Activated CD8-positive, alpha-beta T cell treated with anti-CD3 and anti-CD28 coated beads for 36 hours (primary cell): ENCODE results near the gene C19orf53. TPM values are rescaled to one million over a fixed set of nuclear protein-coding genes. Genes with fewer than 3 reads are reported as not detected.
A peak's percentile ranks its signal among the peaks of the same experiment; 100 is the strongest.

Source experiments
- ATAC-seq: fragments of 200-7000 bp; cut with Tn5 transposase; one replicate; pipeline ENCODE4 v1.10.0; 2021; ENCODE audit warnings: mild to moderate bottlenecking, moderate library complexity
- CTCF ChIA-PET: fragments of 350-600 bp; sonication (Branson Sonifier 250); formaldehyde crosslinking; loops from one replicate; lab custom pipeline; 2021; ENCODE audit warnings: antibody characterized with exemption; lab: Charles Lee
- POLR2A ChIA-PET: fragments of 350-600 bp; sonication (Branson Sonifier 250); formaldehyde crosslinking; loops from one replicate; lab custom pipeline; 2021; ENCODE audit warnings: antibody characterized with exemption; lab: Charles Lee
- DNase-seq: peaks from one replicate; pipeline ENCODE4 v3.0.0-alpha.2; 2020
- H3K27ac Mint-ChIP-seq: one replicate; pipeline ENCODE4 v1.8.0; 2021; ENCODE audit warnings: mild to moderate bottlenecking, mixed read lengths
- H3K27me3 Mint-ChIP-seq: one replicate; pipeline ENCODE4 v1.8.0; 2021; ENCODE audit warnings: mixed read lengths
- H3K36me3 Mint-ChIP-seq: one replicate; pipeline ENCODE4 v1.8.0; 2021; ENCODE audit warnings: low read depth, mixed read lengths
- H3K4me1 Mint-ChIP-seq: one replicate; pipeline ENCODE4 v1.8.0; 2021; ENCODE audit warnings: low read depth, mixed read lengths
- H3K4me3 Mint-ChIP-seq: one replicate; pipeline ENCODE4 v1.8.0; 2021; ENCODE audit warnings: mild to moderate bottlenecking, moderate library complexity, mixed read lengths
- H3K9me3 Mint-ChIP-seq: one replicate; pipeline ENCODE4 v1.8.0; 2021; ENCODE audit warnings: mixed read lengths
- CTCF ChIP-seq: fragments of 200-600 bp; IDR thresholded peaks from one replicate; pipeline ENCODE4 v1.8.0; 2022; ENCODE audit warnings: antibody characterized with exemption, mild to moderate bottlenecking
- intact Hi-C: fragments of 100-400 bp; cut with micrococcal nuclease; formaldehyde crosslinking; loops from one replicate; pipeline ENCODE4 v1.10.0; 2022
- total RNA-seq, 2 experiments: library from RNA; stranded (reverse); gene quantifications; one replicate each; pipeline ENCODE4 v1.2.3, GENCODE V29; 2021

Gene C19orf53
- total RNA-seq, 2 experiments from 2014 or later = 120 to 128 TPM

- no peak for TF ChIP-seq CTCF
- Mint-ChIP-seq H3K4me3 (no peak overlapping the region), H3K27ac (no peak overlapping the region), H3K27me3 (no peaks in the 10 kb centered on the region), H3K4me1 (peaks cover 2% of the 10 kb centered on the region), H3K9me3 (no peaks in the 10 kb centered on the region), H3K36me3 (peaks cover 11% of the 10 kb centered on the region)
- DNase-seq (no peak), ATAC-seq (no peak)
- ChIA-PET CTCF (interaction anchor here (0.7 to 0.8 kb wide), 2 partner anchors 13 to 33 kb away, joined by 3 to 4 read pairs; no protein-coding TSS in a partner anchor), POLR2A (interaction anchor here (1.0 kb wide), 1 partner anchor 15 kb away, joined by 3 read pairs; no protein-coding TSS in a partner anchor)
- intact Hi-C loops = no loop called here
Observed at GRCh38 chr19:13821292-13821691, 47.0 kb downstream of the C19orf53 start.

GRCh38 chr19:13823256-13823655 is 49.0 kb downstream of the C19orf53 start:
- CTCF ChIA-PET = no interaction called here
- H3K9me3 Mint-ChIP-seq = no peaks in the 10 kb centered on the region
- intact Hi-C loops = no loop called here

GRCh38 chr19:13823901-13824300 is 49.6 kb downstream of the C19orf53 start:
- Mint-ChIP-seq H3K4me3 (no peak overlapping the region), H3K9me3 (no peaks in the 10 kb centered on the region), H3K27ac (no peak overlapping the region), H3K36me3 (peaks cover 6% of the 10 kb centered on the region), H3K4me1 (peaks cover 2% of the 10 kb centered on the region), H3K27me3 (no peaks in the 10 kb centered on the region)
- ChIA-PET POLR2A (no interaction called here), CTCF (no interaction called here)
- intact Hi-C loops = no loop called here
- DNase-seq (no peak), ATAC-seq (no peak)
- no peak for TF ChIP-seq CTCF

More at GRCh38 chr19:13823256-13823655, 49.0 kb downstream of the C19orf53 start:
- Mint-ChIP-seq H3K4me3 (no peak overlapping the region), H3K4me1 (peaks cover 2% of the 10 kb centered on the region), H3K27ac (no peak overlapping the region), H3K36me3 (peaks cover 8% of the 10 kb centered on the region), H3K27me3 (no peaks in the 10 kb centered on the region)
- no peak for TF ChIP-seq CTCF
- ATAC-seq (no peak), DNase-seq (no peak)
- POLR2A ChIA-PET = no interaction called here

GRCh38 chr19:13824703-13825102 is 50.4 kb downstream of the C19orf53 start:
- no peak for TF ChIP-seq CTCF
- ChIA-PET CTCF (interaction anchor here (1.1 kb wide), 1 partner anchor 27 kb away, joined by 4 read pairs; no protein-coding TSS in a partner anchor), POLR2A (no interaction called here)
- no peaks in the 10 kb centered on the region for H3K9me3 Mint-ChIP-seq
- peaks cover 6% of the 10 kb centered on the region for H3K36me3 Mint-ChIP-seq
- peaks cover 2% of the 10 kb centered on the region for H3K4me1 Mint-ChIP-seq
- no peak overlapping the region for H3K4me3 Mint-ChIP-seq
- no peak for ATAC-seq
- intact Hi-C loops = no loop called here
- H3K27me3 Mint-ChIP-seq = no peaks in the 10 kb centered on the region
- no peak for DNase-seq
- no peak overlapping the region for H3K27ac Mint-ChIP-seq

GRCh38 chr19:13825489-13826441 is 51.5 kb downstream of the C19orf53 start:
- ChIA-PET POLR2A (no interaction called here), CTCF (interaction anchor here (1.1 kb wide), 1 partner anchor 28 kb away, joined by 4 read pairs; no protein-coding TSS in a partner anchor)
- peak; percentile 19 for TF ChIP-seq CTCF
- Mint-ChIP-seq H3K27me3 (no peaks in the 10 kb centered on the region), H3K4me3 (no peak overlapping the region), H3K36me3 (peaks cover 9% of the 10 kb centered on the region), H3K4me1 (peaks cover 2% of the 10 kb centered on the region), H3K9me3 (no peaks in the 10 kb centered on the region), H3K27ac (no peak overlapping the region)
- DNase-seq (no peak), ATAC-seq (peak; percentile 51)
- intact Hi-C loops = no loop called here
